Trophoblast cell (in vitro differentiated cells and primary cell): Measurements from ENCODE around the gene CLEC20A.

Source experiments
- DNase-seq, 2 donors: peaks; one replicate each; pipeline ENCODE4 v3.0.0-alpha.2; 2016
- H2AFZ ChIP-seq: 2 replicates; pipeline ENCODE4 v1.6.1; 2013; ENCODE audit warnings: low read length, moderate library complexity, mild to moderate bottlenecking; ENCODE audit not compliant: insufficient read depth, poor library complexity
- H2AK5ac ChIP-seq: 2 replicates; pipeline ENCODE4 v1.6.1; 2013; ENCODE audit warnings: mild to moderate bottlenecking, low read length
- H2BK120ac ChIP-seq: 2 replicates; pipeline ENCODE4 v1.6.1; 2013; ENCODE audit warnings: low read length, mild to moderate bottlenecking, moderate library complexity; ENCODE audit not compliant: insufficient read depth, poor library complexity
- H2BK12ac ChIP-seq: 2 replicates; pipeline ENCODE4 v1.6.1; 2013; ENCODE audit warnings: mild to moderate bottlenecking, low read length, moderate library complexity
- H2BK5ac ChIP-seq: 2 replicates; pipeline ENCODE4 v1.6.1; 2013; ENCODE audit warnings: low read length, low read depth, moderate library complexity, mild to moderate bottlenecking; ENCODE audit not compliant: poor library complexity
- H3K14ac ChIP-seq: 2 replicates; pipeline ENCODE4 v1.6.1; 2013; ENCODE audit warnings: mild to moderate bottlenecking, low read length
- H3K18ac ChIP-seq: 2 replicates; pipeline ENCODE4 v1.6.1; 2013; ENCODE audit warnings: mild to moderate bottlenecking, low read length
- H3K23ac ChIP-seq: 2 replicates; pipeline ENCODE4 v1.6.1; 2013; ENCODE audit warnings: low read length
- H3K27ac ChIP-seq: 2 replicates; pipeline ENCODE4 v1.5.1; 2013; ENCODE audit warnings: low read depth, mild to moderate bottlenecking, inconsistent platforms, low read length, moderate library complexity
- H3K27me3 ChIP-seq: 2 replicates; pipeline ENCODE4 v1.6.1; 2013; ENCODE audit warnings: inconsistent platforms, mild to moderate bottlenecking, low read length, moderate library complexity; ENCODE audit not compliant: insufficient read depth
- H3K36me3 ChIP-seq, 2 experiments: 1 replicate in 1 of 2; 2 replicates in 1 of 2; pipeline ENCODE4 v1.6.1; 2013; ENCODE audit warnings: low read length in 2 of 2, mild to moderate bottlenecking in 2 of 2, moderate library complexity in 1 of 2; ENCODE audit not compliant: insufficient read depth in 2 of 2, control insufficient read depth in 1 of 2
- H3K4ac ChIP-seq: 2 replicates; pipeline ENCODE4 v1.6.1; 2013; ENCODE audit warnings: low read depth, mild to moderate bottlenecking, low read length, moderate library complexity
- H3K4me1 ChIP-seq, 2 experiments: 1 replicate in 1 of 2; 2 replicates in 1 of 2; pipeline ENCODE4 v1.6.1; 2013; ENCODE audit warnings: low read length in 2 of 2, mild to moderate bottlenecking in 2 of 2, moderate library complexity in 1 of 2; ENCODE audit not compliant: insufficient read depth in 2 of 2, control insufficient read depth in 1 of 2
- H3K4me2 ChIP-seq: 2 replicates; pipeline ENCODE4 v1.6.1; 2013; ENCODE audit warnings: inconsistent platforms, mild to moderate bottlenecking, low read length, moderate library complexity
- H3K4me3 ChIP-seq: 2 replicates; pipeline ENCODE4 v1.5.1; 2013; ENCODE audit warnings: mild to moderate bottlenecking, low read depth, low read length, inconsistent platforms
- H3K79me1 ChIP-seq: one replicate; pipeline ENCODE4 v1.6.1; 2013; ENCODE audit warnings: low read length
- H3K79me2 ChIP-seq: 2 replicates; pipeline ENCODE4 v1.6.1; 2013; ENCODE audit warnings: low read length, mild to moderate bottlenecking; ENCODE audit not compliant: control insufficient read depth, insufficient read depth, poor library complexity
- H3K9ac ChIP-seq: 2 replicates; pipeline ENCODE4 v1.6.1; 2013; ENCODE audit warnings: mild to moderate bottlenecking, low read length
- H3K9me3 ChIP-seq: 2 replicates; pipeline ENCODE4 v1.6.1; 2013; ENCODE audit warnings: low read depth, mild to moderate bottlenecking, control low read depth, inconsistent platforms, low read length; ENCODE audit not compliant: insufficient read depth
- H4K12ac ChIP-seq: 2 replicates; pipeline ENCODE4 v1.6.1; 2013; ENCODE audit warnings: low read depth, mild to moderate bottlenecking, low read length, moderate library complexity
- H4K8ac ChIP-seq: 2 replicates; pipeline ENCODE4 v1.6.1; 2013; ENCODE audit warnings: low read depth, mild to moderate bottlenecking, low read length, moderate library complexity
- H4K91ac ChIP-seq: one replicate; pipeline ENCODE4 v1.6.1; 2013; ENCODE audit warnings: low read depth, mild to moderate bottlenecking, low read length, moderate library complexity
- WGBS: extraction: QIAGEN DNeasy Blood & Tissue Kit; methylation state at CpG from one replicate; pipeline ENCODE4 v1.1.7; 2013; ENCODE audit warnings: missing lambda C conversion rate; ENCODE audit not compliant: insufficient read length, insufficient coverage; ENCODE audit errors: extremely low coverage; 5-methylcytosine and 5-hydroxymethylcytosine counted together

CLEC20A gene

GRCh38 chr1:178491721-178492120, 5.0 kb downstream of the CLEC20A start:
- Histone ChIP-seq H3K27me3 (no peaks in the 10 kb centered on the region), H4K12ac (no peak overlapping the region), H3K4me1 (no peaks in the 10 kb centered on the region), H3K79me2 (no peaks in the 10 kb centered on the region), H3K4me3 (no peak overlapping the region), H3K23ac (no peak overlapping the region), H3K18ac (no peak overlapping the region), H3K27ac (no peak overlapping the region), H3K14ac (no peak overlapping the region), H2AFZ (no peak overlapping the region), H3K9me3 (peaks cover 3% of the 10 kb centered on the region), H2BK120ac (no peak overlapping the region), H3K36me3 (no peaks in the 10 kb centered on the region), H4K8ac (no peak overlapping the region), H3K4me2 (no peak overlapping the region), H2BK5ac (no peak overlapping the region), H3K9ac (no peak overlapping the region), H2AK5ac (no peak overlapping the region), H2BK12ac (no peak overlapping the region), H3K4ac (no peak overlapping the region), H3K79me1 (no peaks in the 10 kb centered on the region), H4K91ac (no peak overlapping the region)
- WGBS, result no CpG with 5 or more reads among the region's 4 CpGs
- DNase-seq, result no peak

- H3K4me3 ChIP-seq, result no peak overlapping the region
- H3K9me3 ChIP-seq, result peaks cover 3% of the 10 kb centered on the region
- H3K79me1 ChIP-seq, result no peaks in the 10 kb centered on the region
- no peaks in the 10 kb centered on the region for H3K27me3 ChIP-seq
- no peak overlapping the region for H2BK12ac ChIP-seq
- H3K14ac ChIP-seq, result no peak overlapping the region
- H3K27ac ChIP-seq, result no peak overlapping the region
- H3K4me1 ChIP-seq, result no peaks in the 10 kb centered on the region
- H3K4ac ChIP-seq, result no peak overlapping the region
- H3K79me2 ChIP-seq, result no peaks in the 10 kb centered on the region
- H2AFZ ChIP-seq, result no peak overlapping the region
- H2BK5ac ChIP-seq, result no peak overlapping the region
- H3K18ac ChIP-seq, result no peak overlapping the region
- H2BK120ac ChIP-seq, result no peak overlapping the region
- H4K12ac ChIP-seq, result no peak overlapping the region
- H3K9ac ChIP-seq, result no peak overlapping the region
- H4K8ac ChIP-seq, result no peak overlapping the region
- H3K36me3 ChIP-seq, result no peaks in the 10 kb centered on the region
- no peak for DNase-seq
- no peak overlapping the region for H2AK5ac ChIP-seq
- no CpG with 5 or more reads among the region's 9 CpGs for WGBS
- no peak overlapping the region for H3K23ac ChIP-seq
- H3K4me2 ChIP-seq, result no peak overlapping the region
- H4K91ac ChIP-seq, result no peak overlapping the region
Measured at GRCh38 chr1:178490967-178491366, 5.8 kb downstream of the CLEC20A start.

- no peak overlapping the region for H3K23ac ChIP-seq
- H2BK5ac ChIP-seq, result no peak overlapping the region
- no peak overlapping the region for H2BK12ac ChIP-seq
- no CpG with 5 or more reads among the region's 8 CpGs for WGBS
- H3K4me3 ChIP-seq, result no peak overlapping the region
- no peaks in the 10 kb centered on the region for H3K36me3 ChIP-seq
- H3K9me3 ChIP-seq, result peaks cover 3% of the 10 kb centered on the region
- no peak overlapping the region for H3K9ac ChIP-seq
- H3K79me2 ChIP-seq, result no peaks in the 10 kb centered on the region
- H2BK120ac ChIP-seq, result no peak overlapping the region
- H3K27me3 ChIP-seq, result no peaks in the 10 kb centered on the region
- no peak overlapping the region for H3K18ac ChIP-seq
- no peak for DNase-seq
- H2AFZ ChIP-seq, result no peak overlapping the region
- H4K12ac ChIP-seq, result no peak overlapping the region
- H4K91ac ChIP-seq, result no peak overlapping the region
- H3K27ac ChIP-seq, result no peak overlapping the region
- no peak overlapping the region for H2AK5ac ChIP-seq
- no peak overlapping the region for H3K4ac ChIP-seq
- no peaks in the 10 kb centered on the region for H3K79me1 ChIP-seq
- H4K8ac ChIP-seq, result no peak overlapping the region
- no peak overlapping the region for H3K4me2 ChIP-seq
- no peaks in the 10 kb centered on the region for H3K4me1 ChIP-seq
- no peak overlapping the region for H3K14ac ChIP-seq
Measured at GRCh38 chr1:178490136-178490535, 6.6 kb downstream of the CLEC20A start.

GRCh38 chr1:178489399-178489798, 7.4 kb downstream of the CLEC20A start:
- Histone ChIP-seq H3K14ac (no peak overlapping the region), H3K4ac (no peak overlapping the region), H3K4me2 (no peak overlapping the region), H3K18ac (no peak overlapping the region), H2BK5ac (no peak overlapping the region), H3K79me1 (no peaks in the 10 kb centered on the region), H3K27ac (no peak overlapping the region), H3K27me3 (no peaks in the 10 kb centered on the region), H3K4me1 (no peaks in the 10 kb centered on the region), H3K79me2 (no peaks in the 10 kb centered on the region), H3K9me3 (peaks cover 3% of the 10 kb centered on the region), H4K8ac (no peak overlapping the region), H3K23ac (no peak overlapping the region), H4K91ac (no peak overlapping the region), H2BK12ac (no peak overlapping the region), H3K4me3 (no peak overlapping the region), H3K36me3 (no peaks in the 10 kb centered on the region), H2AK5ac (no peak overlapping the region), H2BK120ac (no peak overlapping the region), H2AFZ (no peak overlapping the region), H3K9ac (no peak overlapping the region), H4K12ac (no peak overlapping the region)
- no peak for DNase-seq
- WGBS, result no CpG with 5 or more reads among the region's 4 CpGs
